HG02973 (cell line): Measurements from ENCODE around the gene RAPGEF4.
A peak's percentile ranks its signal among the peaks of the same experiment; 100 is the strongest.
"Not testable (repeated sequence)": the region's sequence is repeated elsewhere in the genome, so short reads cannot be mapped to it uniquely, and the experiment has no call there.

Experiments
- ATAC-seq: cut with Tn5 transposase; IDR thresholded peaks from one replicate; pipeline ENCODE4 v1.9.1; 2021; ENCODE audit warnings: moderate library complexity; ENCODE audit not compliant: unreplicated experiment

RAPGEF4 gene

DNA sequence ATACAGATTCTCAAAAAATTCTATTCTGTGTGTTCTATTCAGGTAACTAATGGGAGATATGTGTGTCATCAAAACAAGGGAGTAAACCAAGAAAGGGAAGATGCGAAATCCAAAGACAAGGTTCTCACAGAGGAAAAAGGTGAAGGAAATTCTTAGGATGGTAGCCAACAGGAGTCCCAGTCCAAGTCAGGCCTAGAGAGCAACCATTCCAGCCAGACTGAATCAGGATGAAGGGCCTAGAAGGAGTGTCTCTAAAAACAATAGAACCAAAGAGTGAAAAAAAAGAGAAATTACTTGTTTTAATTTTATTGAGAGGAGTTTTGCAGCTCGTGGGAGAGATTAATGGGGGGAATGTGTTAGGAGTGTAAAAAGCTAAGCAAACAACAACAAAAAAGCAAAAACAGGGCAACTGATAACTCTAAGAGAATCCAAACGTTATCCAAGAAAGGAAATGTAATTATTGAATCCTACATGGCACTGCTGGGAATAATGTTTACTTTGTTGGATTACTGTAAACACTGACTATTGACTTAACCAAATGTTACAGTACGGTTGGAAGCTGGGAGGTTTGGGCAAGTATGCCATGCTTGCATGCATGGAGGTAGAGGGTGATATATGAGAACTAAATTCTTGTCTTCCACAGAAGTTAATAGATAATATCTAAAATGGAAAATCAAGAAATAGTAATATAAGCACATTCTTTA lies 352.3 kb downstream of the RAPGEF4 start:
- no peak for ATAC-seq

DNA sequence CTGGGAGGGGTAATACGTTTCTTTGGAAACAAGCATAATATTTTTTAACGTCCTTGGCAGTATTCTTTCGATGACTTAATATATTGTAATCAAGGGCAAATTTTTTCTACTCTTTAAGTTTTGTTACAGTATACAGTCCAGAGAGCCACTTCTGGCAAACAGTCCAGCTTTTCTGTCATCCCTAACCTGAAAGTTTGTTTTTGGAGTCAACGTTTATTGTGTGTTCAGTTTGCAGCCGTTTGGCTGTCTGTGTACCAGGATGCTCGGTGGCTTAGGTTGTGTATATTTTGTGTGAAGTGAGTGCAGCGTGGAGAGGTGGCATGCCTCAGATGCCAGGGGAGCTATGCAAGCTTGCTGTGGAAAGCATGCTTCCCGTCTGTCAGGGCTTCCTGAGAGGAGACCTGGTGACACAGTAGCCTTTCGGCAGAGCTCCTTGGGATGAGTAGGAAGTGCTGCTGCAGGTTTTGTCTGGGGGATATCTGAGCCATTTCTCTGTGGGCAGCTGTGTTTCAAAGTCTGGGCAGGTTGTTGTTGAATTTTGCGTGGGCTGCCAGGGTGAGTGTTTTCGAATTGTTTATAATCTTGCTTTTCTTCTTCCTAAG lies 354.7 kb downstream of the RAPGEF4 start:
- no peak for ATAC-seq

DNA sequence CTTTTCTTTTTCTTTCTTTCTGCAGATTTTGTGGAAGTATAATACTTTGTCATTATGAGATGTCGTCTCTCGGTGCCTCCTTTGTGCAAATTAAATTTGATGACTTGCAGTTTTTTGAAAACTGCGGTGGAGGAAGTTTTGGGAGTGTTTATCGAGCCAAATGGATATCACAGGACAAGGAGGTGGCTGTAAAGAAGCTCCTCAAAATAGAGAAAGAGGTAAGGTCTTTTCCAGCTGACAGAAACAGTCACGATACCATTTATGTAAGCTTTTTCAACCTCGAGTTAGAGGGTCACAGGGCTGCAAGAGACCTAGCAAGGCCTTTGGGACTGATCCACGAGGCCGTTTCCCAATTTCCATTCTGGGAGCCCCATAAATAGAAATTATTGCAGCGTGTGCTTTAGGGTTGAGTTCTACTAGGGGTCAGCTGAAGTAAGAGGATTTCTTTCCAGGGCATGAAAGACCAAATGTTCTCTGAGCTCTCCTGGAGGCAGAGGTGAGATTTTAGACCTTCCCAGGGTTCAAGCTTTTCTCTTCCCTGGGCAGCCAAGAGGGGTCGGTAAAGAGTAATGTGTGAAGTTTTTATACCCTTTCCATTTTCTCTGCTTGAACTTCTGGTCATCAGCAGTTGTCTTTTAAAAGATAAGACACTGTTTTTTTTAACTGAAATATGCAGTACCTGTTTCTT lies 355.5 kb downstream of the RAPGEF4 start:
- ATAC-seq: no peak

DNA sequence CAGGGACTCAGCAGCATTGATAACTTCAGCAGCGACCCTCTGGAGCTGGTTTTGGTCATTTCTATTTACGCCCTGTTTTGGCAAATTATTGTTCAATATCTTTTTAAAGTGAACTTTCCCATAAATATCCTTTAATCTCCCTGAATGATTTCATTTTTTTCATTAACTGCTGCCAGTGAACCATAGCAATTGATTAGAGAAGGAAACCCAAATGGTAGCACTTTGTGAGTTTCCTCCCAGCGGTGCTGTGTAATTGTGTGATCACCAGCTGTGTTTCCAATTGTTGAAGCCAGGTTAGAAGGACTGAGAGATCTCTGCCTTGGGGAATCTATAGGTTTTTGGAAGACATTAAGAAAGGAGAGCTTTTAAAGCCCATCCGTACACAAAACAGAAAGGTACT lies 356.3 kb downstream of the RAPGEF4 start:
- no peak for ATAC-seq

DNA sequence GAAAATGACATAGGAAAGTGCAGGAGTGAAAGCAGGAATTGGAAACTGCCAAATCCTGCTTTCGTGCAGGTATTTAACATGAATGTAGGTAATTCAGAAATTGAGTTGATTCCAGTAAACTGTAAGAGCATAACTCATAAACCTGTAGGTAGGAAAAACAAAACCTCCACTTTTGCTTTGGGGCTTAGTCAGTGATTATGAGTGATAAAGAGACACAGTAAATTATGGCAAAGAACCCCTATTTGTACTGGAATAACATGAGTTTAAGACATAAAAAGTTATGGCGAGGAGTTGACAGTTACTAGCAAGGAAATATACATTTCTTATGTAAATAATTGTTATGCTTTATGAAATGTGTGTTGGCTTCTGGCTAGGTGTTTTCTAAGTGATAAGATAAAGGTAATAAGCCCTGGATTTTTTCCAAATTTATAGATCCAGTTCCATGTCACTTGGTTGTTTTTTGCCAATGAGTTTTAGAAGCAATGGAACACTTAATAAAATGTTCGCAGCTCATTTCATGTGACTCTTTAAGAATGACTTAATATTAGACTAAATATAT lies 357.3 kb downstream of the RAPGEF4 start:
- ATAC-seq: no peak

DNA sequence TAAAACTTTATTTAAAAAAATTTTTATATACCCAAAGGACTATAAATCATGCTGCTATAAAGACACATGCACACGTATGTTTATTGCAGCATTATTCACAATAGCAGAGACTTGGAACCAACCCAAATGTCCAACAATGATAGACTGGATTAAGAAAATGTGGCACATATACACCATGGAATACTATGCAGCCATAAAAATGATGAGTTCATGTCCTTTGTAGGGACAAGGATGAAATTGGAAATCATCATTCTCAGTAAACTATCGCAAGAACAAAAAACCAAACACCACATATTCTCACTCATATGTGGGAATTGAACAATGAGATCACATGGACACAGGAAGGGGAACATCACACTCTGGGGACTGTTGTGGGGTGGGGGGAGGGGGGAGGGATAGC lies 358.0 kb downstream of the RAPGEF4 start:
- not testable (repeated sequence) for ATAC-seq

DNA sequence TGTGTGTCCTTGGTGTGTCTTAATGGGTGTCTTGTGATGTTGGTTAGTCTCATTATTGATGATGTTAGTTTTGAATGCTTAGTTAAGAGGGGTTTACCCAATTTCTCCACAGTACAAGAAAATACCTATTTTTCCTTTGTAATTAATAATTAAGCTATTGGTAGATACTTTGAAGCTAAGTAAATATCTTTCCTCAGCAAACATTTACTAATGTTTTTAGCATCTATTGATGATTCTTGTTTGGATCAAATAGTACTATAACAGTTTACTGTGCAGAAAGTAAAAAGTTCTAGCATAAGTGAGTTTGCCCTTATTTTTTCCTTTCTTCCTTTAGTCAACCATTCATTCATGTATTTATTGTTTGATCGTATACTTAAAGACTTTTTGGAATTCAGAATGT lies 359.1 kb downstream of the RAPGEF4 start:
- no peak for ATAC-seq

DNA sequence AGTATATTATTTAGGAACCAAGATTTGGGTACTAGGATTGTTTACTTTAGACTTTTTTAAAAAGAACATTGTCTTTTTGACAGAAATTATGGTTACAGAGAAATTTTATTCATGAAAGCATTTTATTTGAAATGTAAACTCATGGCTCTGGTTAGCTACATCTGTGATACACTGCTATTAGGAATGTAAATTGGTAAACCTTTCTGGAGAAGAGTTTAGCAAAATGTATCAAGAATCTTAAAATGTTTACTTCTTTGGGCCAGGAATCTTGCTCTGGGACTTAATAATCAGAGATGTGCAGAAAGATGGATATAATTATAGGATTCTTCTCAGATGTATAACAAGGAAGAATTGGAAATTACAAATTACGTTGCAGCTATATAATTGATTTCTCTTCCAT lies 359.7 kb downstream of the RAPGEF4 start:
- ATAC-seq: no peak

DNA sequence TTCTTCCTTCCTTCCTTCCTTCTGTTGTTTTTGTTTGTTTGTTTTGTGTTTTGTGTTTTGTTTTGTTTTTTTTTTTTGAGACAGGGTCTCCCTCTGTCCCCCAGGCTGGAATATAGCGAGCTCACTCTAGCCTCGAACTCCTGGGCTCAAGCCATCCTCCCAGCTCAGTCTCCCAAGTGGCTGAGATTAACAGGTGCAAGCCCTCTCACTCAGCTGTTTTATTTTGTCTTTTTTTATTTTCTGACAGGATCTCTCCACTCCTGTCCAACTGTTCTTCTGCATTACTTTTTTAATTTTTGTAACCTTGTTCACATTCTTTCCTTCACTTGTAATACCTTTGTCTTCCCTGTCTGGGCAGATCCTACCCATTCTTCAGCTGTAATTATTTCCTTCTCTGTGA lies 363.6 kb downstream of the RAPGEF4 start:
- no peak for ATAC-seq

DNA sequence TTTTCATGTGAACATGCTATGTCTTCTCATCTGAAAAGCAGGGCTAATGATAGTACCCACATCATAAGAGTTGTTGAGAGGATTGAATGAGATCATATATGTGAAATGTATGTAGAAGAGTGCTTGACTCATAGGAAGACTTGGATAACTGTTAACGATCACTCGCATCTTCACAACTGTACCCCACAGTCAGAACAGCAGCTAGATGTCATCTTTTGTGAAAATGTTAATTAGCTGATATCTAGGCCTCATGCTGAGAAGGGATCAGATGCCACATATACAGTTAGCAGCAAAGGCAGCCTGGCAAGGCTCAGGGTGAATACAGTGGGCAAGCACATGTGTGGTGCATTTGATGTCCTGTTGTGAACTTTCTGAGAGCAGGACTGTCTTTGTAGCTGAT lies 364.2 kb downstream of the RAPGEF4 start:
- ATAC-seq: no peak

DNA sequence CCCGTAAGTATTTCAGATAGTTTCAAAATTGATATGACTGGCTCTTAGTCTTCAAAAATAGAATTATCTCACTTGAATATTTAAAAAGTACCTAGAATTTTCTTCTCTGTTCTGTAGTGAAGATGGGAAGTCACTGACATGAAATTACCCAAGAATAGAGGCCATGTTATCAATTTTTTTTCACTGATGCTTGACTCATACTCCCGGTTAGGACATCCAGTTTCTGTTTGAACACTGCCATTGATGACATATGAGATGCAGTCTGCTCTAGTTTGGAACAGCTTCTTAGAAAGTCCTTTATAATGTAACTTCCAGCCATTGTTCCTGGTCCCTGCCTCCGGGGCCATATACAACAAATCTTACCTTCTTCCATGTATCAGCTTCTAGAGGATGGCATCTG lies 366.0 kb downstream of the RAPGEF4 start:
- ATAC-seq: peak; percentile 74
